ENCODE data around the gene GATAD2B.
A peak's percentile ranks its signal among the peaks of the same experiment; 100 is the strongest.

Gene GATAD2B

GRCh38 chr1:153968000-153968363 lies 45.2 kb upstream of the GATAD2B start:
- Histone ChIP-seq H3K4me2 (ENCODE audit: low read length) (peak overlapping the region; percentile 82), H2AFZ (peak overlapping the region; percentile 89), H3K9ac (no peak overlapping the region), H3K27me3 (ENCODE audit: control insufficient read depth, insufficient read depth, low read length) (no peaks in the 10 kb centered on the region), H3K27ac (peak overlapping the region; percentile 88), H3K4me1 (peaks cover 7% of the 10 kb centered on the region), H3K79me2 (peaks cover 2% of the 10 kb centered on the region), H3K4me3 (ENCODE audit: low read depth, low read length) (peak overlapping the region; percentile 80), H3K36me3 (ENCODE audit: control insufficient read depth, insufficient read depth, low read length) (no peaks in the 10 kb centered on the region), H3K9me3 (ENCODE audit: control insufficient read depth, low read length) (no peaks in the 10 kb centered on the region)
- TF ChIP-seq CTCF (IDR thresholded peaks at IDR 0.05), result no peak

- Histone ChIP-seq H2AFZ (peak within 1 kb of the TSS; percentile 89), H3K36me3 (ENCODE audit: control insufficient read depth, insufficient read depth, low read length) (no peaks in the 10 kb centered on the region), H3K9ac (no peak within 1 kb of the TSS), H3K27me3 (ENCODE audit: control insufficient read depth, insufficient read depth, low read length) (no peaks in the 10 kb centered on the region), H3K4me3 (ENCODE audit: low read depth, low read length) (peak within 1 kb of the TSS; percentile 80), H3K4me1 (peaks cover 11% of the 10 kb centered on the region), H3K27ac (peak within 1 kb of the TSS; percentile 88), H3K4me2 (ENCODE audit: low read length) (peak within 1 kb of the TSS; percentile 82), H3K9me3 (ENCODE audit: control insufficient read depth, low read length) (no peaks in the 10 kb centered on the region), H3K79me2 (peaks cover 3% of the 10 kb centered on the region)
- peak; percentile 28 for TF ChIP-seq CTCF (IDR thresholded peaks at IDR 0.05)
Observed at GRCh38 chr1:153967107-153967999, 44.6 kb upstream of the GATAD2B start, which contains the start of gene CREB3L4. CREB3L4 (plus strand) TSS chr1:153967902; CDS start chr1:153968526, 624 bp downstream.

- peaks cover 12% of the 10 kb centered on the region for H3K4me1 ChIP-seq
- peak overlapping the region; percentile 84 for H2AFZ ChIP-seq
- no peaks in the 10 kb centered on the region for H3K27me3 ChIP-seq (ENCODE audit: control insufficient read depth, insufficient read depth, low read length)
- H3K9me3 ChIP-seq (ENCODE audit: control insufficient read depth, low read length), result no peaks in the 10 kb centered on the region
- H3K4me2 ChIP-seq (ENCODE audit: low read length), result peak overlapping the region; percentile 98
- H3K4me3 ChIP-seq (ENCODE audit: low read depth, low read length), result peak overlapping the region; percentile 90
- no peak overlapping the region for H3K9ac ChIP-seq
- no peak for TF ChIP-seq CTCF (IDR thresholded peaks at IDR 0.05)
- H3K36me3 ChIP-seq (ENCODE audit: control insufficient read depth, insufficient read depth, low read length), result no peaks in the 10 kb centered on the region
- peak overlapping the region; percentile 86 for H3K27ac ChIP-seq
- H3K79me2 ChIP-seq, result peaks cover 3% of the 10 kb centered on the region
Observed at GRCh38 chr1:153963850-153964331, 41.1 kb upstream of the GATAD2B start.

- H3K9ac ChIP-seq, result peak within 1 kb of the TSS; percentile 72
- no peak for TF ChIP-seq CTCF (IDR thresholded peaks at IDR 0.05)
- H3K4me3 ChIP-seq (ENCODE audit: low read depth, low read length), result peak within 1 kb of the TSS; percentile 90
- H2AFZ ChIP-seq, result peak within 1 kb of the TSS; percentile 84
- H3K4me1 ChIP-seq, result peaks cover 9% of the 10 kb centered on the region
- peaks cover 3% of the 10 kb centered on the region for H3K79me2 ChIP-seq
- H3K36me3 ChIP-seq (ENCODE audit: control insufficient read depth, insufficient read depth, low read length), result no peaks in the 10 kb centered on the region
- H3K27ac ChIP-seq, result peak within 1 kb of the TSS; percentile 86
- no peaks in the 10 kb centered on the region for H3K9me3 ChIP-seq (ENCODE audit: control insufficient read depth, low read length)
- peak within 1 kb of the TSS; percentile 98 for H3K4me2 ChIP-seq (ENCODE audit: low read length)
- no peaks in the 10 kb centered on the region for H3K27me3 ChIP-seq (ENCODE audit: control insufficient read depth, insufficient read depth, low read length)
Observed at GRCh38 chr1:153963030-153963849, 40.5 kb upstream of the GATAD2B start, which contains the start of gene SLC39A1. SLC39A1 (minus strand) TSS chr1:153963537; CDS start chr1:153962715, 822 bp downstream.
